Right renal cortex interstitium (tissue), 3 donors: Measurements from ENCODE around the gene RPTOR. TPM values are rescaled to one million over a fixed set of nuclear protein-coding genes. Genes with fewer than 3 reads are reported as not detected.
"Not testable (repeated sequence)": the region's sequence is repeated elsewhere in the genome, so short reads cannot be mapped to it uniquely, and the experiment has no call there.

Experiments used
- DNase-seq, 3 donors: peaks; one replicate each; pipeline ENCODE4 v3.0.0-alpha.2; 2013; ENCODE audit warnings: low read depth in 3 of 3, low spot score in 2 of 3
- polyA plus RNA-seq, 3 donors: library from polyadenylated mRNA; unstranded; fragments of 120-200 nt; gene quantifications; one replicate each; pipeline ENCODE4 v1.2.1, GENCODE V29; 2013; ENCODE audit not compliant: insufficient read length in 3 of 3

RPTOR gene
- polyA plus RNA-seq, 3 donors, result 16.7 to 18.7 (median 17.1) TPM

GRCh38 chr17:80754846-80755245 is 210.2 kb downstream of the RPTOR start:
- no peak for DNase-seq

- no peak for DNase-seq
Observed at GRCh38 chr17:80755650-80756405, 211.2 kb downstream of the RPTOR start.

- no peak for DNase-seq
Observed at GRCh38 chr17:80758481-80759376, 214.1 kb downstream of the RPTOR start.

GRCh38 chr17:80759377-80759673 is 214.7 kb downstream of the RPTOR start:
- DNase-seq, result no peak

GRCh38 chr17:80760511-80760911 is 215.9 kb downstream of the RPTOR start:
- DNase-seq, result no peak

GRCh38 chr17:80761110-80761871 is 216.7 kb downstream of the RPTOR start:
- DNase-seq, result no peak

GRCh38 chr17:80762076-80762475 is 217.4 kb downstream of the RPTOR start:
- no peak for DNase-seq

GRCh38 chr17:80763293-80763867 is 218.7 kb downstream of the RPTOR start:
- DNase-seq, result no peak

- not testable (repeated sequence) for DNase-seq
Observed at GRCh38 chr17:80764627-80765145, 220.0 kb downstream of the RPTOR start.

- DNase-seq, result no peak
Observed at GRCh38 chr17:80765241-80765961, 220.8 kb downstream of the RPTOR start.

- no peak for DNase-seq
Observed at GRCh38 chr17:80766290-80766855, 221.7 kb downstream of the RPTOR start.

GRCh38 chr17:80768389-80768788 is 223.8 kb downstream of the RPTOR start:
- no peak for DNase-seq

- no peak for DNase-seq
Observed at GRCh38 chr17:80768936-80769335, 224.3 kb downstream of the RPTOR start.

- DNase-seq, result no peak
Observed at GRCh38 chr17:80769516-80769915, 224.9 kb downstream of the RPTOR start.

GRCh38 chr17:80769936-80770625 is 225.4 kb downstream of the RPTOR start:
- DNase-seq, result no peak

- DNase-seq, result no peak
Observed at GRCh38 chr17:80770881-80771611, 226.4 kb downstream of the RPTOR start.

GRCh38 chr17:80771612-80772005 is 227.0 kb downstream of the RPTOR start:
- no peak for DNase-seq

GRCh38 chr17:80772906-80773242 is 228.2 kb downstream of the RPTOR start:
- DNase-seq, result no peak
